ACHN (cell line): ENCODE results near the gene CLPSL1.

ENCODE experiments used
- DNase-seq: peaks from one replicate; pipeline ENCODE4 v3.0.0-alpha.2; 2015
- in situ Hi-C: cut with HindIII; loops from 2 replicates; pipeline ENCODE4 v1.10.0; 2017; ENCODE audit warnings: low sequenced_read_pairs, low pct_ligation_motif_present, low pct_unique_long_range_greater_than_20kb

CLPSL1 gene

DNA sequence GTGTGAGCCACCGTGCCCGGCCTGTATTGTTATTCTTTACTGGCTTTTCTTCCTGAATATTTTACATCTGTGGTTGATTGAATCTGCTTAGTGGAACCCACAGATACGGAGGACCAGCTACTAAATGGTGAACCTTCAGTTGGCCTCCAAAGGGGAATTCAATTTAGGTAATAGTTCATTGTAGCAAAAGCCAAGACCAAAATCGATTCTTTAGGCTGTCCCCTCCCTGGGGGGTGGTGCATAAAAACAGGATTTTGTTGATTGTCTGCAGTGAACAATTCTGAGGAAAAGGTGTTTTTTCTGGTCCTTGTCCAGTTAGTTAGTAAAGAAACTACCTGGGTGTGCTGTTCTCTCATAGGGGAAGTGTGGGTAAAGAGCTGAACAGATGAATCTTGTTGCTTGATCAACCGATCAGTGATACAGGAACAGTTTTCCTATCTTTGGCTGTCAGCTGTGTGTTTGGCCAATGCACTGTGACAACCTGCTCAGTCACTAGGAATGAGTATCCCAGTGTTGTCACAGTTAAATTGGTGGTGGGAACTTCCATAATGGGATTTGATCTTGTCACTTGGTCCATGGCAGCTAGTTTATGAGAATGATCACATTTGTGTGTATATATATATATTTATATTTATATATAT is 43.9 kb downstream of the CLPSL1 start:
- in situ Hi-C loops = no loop called here
- no peak for DNase-seq

DNA sequence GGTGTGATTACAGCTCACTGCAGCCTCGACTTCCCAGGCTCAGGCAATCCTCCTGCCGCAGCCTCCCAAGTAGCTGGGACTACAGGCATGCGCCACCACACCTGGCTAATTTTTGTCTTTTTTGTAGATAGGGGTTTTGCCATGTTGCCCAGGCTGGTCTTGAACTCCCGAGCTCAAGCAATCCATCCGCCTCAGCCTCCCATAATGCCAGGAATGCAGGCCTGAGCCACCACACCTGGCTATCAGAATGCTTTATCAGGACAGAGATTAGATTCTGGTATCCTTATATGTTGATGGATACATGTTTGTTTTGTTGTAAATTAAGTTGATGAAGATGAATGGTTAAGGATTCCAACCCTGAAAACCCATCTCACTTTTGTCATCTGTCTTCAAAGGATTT is 48.5 kb downstream of the CLPSL1 start:
- in situ Hi-C loops = no loop called here
- no peak for DNase-seq

DNA sequence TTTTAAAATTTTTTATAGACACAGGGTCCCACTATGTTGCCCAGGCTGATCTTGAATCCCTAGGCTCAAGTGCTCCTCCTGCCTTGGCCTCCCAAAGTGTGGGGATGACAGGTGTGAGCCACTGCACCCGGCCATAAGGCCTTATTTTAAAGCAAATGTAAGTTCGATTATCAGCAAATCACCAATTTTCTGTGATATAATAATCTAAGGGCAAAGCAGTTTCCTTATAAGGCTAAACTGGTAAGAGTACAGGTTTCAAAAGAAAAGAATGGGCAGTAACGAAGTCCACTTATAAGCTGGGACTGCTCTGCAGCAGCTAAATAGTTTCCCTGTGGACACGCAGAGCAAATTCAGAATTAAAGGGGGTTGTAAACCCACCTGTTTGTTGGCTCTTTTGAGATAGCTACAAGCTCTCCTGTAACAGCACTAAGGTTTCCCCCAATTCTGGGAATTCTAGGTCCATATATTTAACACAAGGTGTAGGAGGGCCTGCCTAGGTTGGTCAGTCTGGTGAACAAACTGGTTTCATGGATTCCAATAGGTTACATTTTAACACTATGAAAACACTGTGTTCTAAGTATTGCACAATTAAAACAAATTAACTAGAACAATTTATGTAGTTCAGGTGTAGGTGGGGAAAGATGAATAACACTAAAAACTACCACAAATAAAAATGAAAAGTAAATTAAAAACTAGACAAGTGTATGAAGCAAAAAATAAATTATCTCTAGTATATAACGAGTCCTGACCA is 50.6 kb downstream of the CLPSL1 start:
- in situ Hi-C loops = no loop called here
- DNase-seq = no peak

DNA sequence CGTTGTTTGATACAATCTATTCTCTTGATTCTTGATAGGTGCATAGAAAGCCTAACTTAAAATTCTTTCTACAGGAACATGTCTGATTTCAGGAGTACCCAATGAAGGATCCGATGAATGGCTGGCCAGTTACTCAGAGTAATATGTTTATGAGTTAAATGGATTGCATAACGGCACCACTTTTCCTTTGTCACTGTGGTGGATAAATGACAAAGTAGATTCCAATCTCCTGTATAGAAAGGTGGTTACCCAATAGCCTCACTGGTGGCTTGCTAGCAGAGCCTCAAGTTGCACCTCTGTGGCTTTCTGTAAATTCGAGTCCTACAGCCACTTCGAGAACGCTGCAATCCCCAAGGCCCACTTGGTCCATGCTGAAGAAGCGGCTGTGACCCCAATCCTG is 52.7 kb downstream of the CLPSL1 start:
- no peak for DNase-seq

More for the DNA sequence above, 52.7 kb downstream of the CLPSL1 start:
- in situ Hi-C loops = no loop called here
